ENCODE data around the gene PARD3B.

GRCh38 chr2:204892506-204893255, 347.4 kb downstream of the PARD3B start:
- TF ChIP-seq POLR2A (IDR thresholded peaks at IDR 0.05; ENCODE audit: borderline replicate concordance, extremely low read depth, insufficient read depth, insufficient read length), result no peak
- TF ChIP-seq EZH2 (IDR thresholded peaks at IDR 0.05), result no peak
- no peak for TF ChIP-seq RAD21 (IDR thresholded peaks at IDR 0.05; ENCODE audit: low read depth)
- TF ChIP-seq CTCF (IDR thresholded peaks at IDR 0.05 in 2 of 3, conservative IDR thresholded peaks at IDR 0.05 in 1 of 3; ENCODE audit: borderline replicate concordance in 1 of 3, insufficient read depth in 1 of 3, low read depth in 2 of 3, low read length in 2 of 3), result no peak
- TF ChIP-seq POLR2AphosphoS5 (IDR thresholded peaks at IDR 0.05; ENCODE audit: low read depth, low read length), result no peak
- TF ChIP-seq SP1 (IDR thresholded peaks at IDR 0.05; ENCODE audit: low read depth), result no peak
- TF ChIP-seq MAX (IDR thresholded peaks at IDR 0.05), result no peak
- TF ChIP-seq ZNF274 (IDR thresholded peaks at IDR 0.05; ENCODE audit: low read depth, low read length), result no peak
